NCI-H187 treated with DMSO at 0.1 percent for 48 hours (cell line): ENCODE measurements around the gene ZNF766.
"Not testable (repeated sequence)": the region's sequence is repeated elsewhere in the genome, so short reads cannot be mapped to it uniquely, and the experiment has no call there.

Experiments used
- DNase-seq: peaks from one replicate; lab custom pipeline; 2025; lab: John Stamatoyannopoulos, UW

ZNF766 gene

DNA sequence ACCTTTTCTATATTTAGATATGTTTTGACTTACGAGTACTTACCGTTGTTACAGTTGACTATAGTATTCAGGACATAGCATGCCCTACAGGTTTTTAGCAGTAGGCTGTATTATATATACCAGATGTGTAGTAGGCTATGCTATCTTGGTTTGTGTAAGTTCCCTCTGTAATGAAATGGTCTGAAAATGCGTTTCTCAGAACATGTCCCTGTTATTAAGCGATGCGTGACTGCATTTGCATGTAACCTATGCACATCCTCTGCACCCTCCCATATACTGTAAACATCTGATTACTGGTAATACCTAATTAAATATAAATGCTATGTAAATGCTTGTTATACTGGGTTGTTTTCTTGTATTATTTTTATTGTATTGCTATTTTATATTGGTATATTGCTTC lies 6.6 kb downstream of the ZNF766 start:
- DNase-seq: no peak

DNA sequence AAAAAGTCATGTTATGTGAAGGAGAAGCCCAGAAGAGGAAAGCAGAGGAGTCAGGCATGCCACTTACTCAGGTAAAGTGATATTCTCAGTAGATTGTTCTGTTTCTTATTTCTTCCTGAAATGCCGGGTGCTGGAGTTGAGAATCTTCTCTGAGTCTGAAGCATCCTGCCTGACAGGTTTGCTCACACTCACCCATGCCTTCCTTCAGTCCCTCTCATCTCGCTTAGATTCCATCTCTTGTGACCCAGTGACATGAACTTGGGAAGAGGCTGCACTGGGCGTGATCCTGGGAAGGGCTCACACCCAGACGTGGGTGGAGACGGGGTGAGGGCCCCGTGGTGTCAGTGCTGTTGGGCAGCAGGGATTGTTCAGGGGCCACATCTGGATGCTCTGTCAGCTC lies 8.1 kb downstream of the ZNF766 start:
- DNase-seq: no peak

DNA sequence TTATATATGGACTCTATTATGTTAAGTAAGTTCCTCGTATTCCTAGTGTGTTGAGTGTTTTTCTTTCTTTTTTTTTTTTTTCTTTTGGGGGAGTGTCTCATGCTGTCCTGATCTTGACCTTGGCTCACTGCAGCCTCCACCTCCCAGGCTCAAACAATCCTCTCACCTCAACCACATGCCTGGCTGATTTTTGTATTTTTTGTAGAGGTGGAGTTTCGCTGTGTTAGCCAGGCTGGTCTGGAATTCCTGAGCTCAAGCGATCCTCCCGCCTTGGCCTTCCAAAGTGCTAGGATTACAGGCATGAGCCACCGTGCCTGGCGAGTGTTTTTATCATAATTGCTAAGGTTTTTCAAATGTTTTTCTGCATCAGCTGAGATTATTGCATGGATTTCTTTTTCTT lies 16.9 kb downstream of the ZNF766 start:
- DNase-seq: no peak

DNA sequence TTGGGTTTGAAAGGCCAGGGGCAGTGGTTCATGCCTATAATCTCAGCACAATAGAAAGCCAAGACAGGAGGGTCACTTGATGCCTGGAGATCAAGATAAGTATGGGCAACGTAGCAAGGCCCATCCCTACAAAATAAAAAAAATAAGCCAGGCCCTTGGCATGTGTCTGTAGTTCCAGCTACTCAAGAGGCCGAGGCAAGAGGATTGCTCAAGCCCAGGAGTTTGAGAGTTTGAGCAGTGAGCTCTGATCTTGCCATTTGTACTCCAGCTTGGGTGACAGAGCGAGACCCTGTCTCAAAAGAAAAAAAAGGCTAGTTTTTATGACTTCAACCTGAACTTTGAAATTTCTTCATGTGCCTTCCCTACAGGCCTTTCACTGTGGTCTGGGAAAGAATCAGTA lies 22.4 kb downstream of the ZNF766 start:
- no peak for DNase-seq

DNA sequence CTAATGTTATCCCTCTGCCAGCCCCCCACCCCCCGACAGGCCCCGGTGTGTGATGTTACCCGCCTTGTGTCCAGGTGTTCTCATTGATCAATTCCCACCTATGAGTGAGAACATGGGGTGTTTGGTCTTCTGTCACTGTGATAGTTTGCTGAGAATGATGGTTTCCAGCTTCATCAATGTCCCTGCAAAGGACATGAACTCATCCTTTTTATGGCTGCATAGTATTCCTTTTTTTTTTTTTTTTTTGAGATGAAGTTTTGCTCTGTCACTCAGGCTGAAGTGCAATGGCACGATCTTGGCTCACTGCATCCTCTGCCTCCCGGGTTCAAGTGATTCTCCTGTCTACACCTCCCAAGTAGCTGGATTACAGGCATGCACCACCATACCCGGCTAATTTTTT lies 23.6 kb downstream of the ZNF766 start:
- DNase-seq: not testable (repeated sequence)

DNA sequence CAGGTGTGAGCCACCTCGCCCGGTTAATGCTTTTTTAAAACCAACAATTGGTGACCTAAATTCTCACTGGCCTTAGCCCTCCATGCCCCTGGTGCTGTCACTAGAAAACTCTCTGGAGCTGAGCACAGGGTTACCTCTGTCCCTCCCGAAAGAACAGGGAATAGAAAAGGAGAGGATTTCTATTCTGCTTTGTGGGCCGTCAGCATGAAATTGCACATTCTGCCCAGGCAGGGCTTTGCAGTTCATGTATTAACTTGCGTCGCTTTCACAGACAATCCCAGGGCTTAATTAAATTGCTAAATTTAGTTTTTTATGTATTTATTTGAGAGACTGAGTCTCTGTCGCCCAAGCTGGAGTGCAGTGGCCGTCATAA lies 27.0 kb downstream of the ZNF766 start:
- no peak for DNase-seq

DNA sequence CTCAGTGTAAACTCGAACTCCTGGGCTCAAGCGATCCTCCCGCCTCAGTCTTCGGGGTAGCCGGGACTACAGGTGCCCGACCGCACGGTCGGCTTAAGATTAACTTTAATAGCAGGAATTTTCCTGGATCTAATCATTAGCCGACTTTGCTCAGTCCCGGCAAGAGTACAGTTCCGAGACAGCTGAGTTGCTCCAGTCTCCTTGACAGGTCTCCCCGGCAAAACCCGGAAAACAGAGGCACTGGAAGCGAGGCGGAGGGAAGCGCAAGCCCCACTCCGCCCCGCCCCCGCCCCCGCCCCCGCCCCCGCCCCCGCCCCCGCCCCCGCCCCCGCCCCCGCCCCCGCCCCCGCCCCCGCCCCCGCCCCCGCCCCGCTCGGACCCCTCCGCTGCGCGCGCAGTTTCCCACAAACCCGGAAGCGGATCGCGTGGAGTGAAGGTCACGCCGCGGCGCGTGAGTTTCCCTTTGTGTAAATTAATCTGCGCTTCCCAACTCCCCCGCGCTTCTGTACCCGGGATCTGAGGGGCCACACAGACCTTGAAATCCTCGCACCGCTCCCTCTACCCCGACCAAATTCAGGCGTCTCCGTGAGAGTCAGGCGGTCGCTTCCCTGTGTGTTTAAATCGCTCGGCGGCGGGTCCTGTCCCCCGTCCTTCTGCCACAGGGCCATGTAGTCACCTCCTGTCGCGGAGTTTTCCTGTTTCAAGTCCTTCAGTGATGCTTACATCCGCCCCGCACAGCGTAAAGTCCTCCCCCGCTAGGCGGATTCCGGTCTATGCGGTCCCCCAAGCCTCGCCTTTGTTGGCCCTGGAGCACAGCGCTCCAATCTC lies 27.6 kb downstream of the ZNF766 start, which contains the start of gene ZNF480:
TSS of gene ZNF480 (plus strand) at position 397 of the 828 bp plus-strand sequence. CDS start 3,244 bp downstream, outside the sequence.
- DNase-seq: peak; percentile 3

DNA sequence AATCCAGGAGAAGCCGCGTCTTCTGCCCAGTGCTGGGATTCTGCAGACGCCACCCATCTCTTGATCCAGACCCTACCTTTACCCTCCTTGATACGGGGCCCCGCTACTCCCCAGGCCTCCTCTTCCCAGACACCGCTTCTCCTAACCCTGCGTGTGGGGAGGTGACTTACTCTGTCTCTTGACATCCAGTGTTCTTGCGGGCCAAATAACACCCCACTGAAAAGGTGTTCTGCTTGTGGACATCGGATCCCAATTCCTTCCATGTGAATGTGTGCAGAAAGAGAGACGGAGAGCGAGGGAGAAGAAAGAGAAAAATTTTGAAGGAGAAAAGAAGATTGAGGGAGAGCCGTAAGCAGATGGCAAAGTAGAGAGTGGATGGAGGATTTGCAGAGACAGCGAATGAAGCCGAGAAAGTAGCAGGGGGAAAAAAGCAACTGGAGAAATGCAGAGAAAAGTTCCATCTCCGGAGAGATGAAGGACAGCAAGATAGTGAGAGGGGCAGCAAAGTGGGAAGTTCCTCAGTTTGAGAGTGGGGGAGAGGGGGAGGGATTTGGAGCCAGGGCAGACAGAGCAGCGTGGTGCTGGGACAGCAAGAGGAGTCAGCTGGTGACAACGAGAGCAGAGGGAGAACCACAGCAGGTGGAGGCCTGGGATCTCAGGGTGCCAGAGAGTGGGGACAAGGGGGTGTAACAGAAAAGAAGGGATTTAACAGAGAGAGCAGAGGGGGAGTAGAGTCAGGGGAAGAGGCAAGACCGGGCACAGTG lies 28.4 kb downstream of the ZNF766 start:
- DNase-seq: no peak

DNA sequence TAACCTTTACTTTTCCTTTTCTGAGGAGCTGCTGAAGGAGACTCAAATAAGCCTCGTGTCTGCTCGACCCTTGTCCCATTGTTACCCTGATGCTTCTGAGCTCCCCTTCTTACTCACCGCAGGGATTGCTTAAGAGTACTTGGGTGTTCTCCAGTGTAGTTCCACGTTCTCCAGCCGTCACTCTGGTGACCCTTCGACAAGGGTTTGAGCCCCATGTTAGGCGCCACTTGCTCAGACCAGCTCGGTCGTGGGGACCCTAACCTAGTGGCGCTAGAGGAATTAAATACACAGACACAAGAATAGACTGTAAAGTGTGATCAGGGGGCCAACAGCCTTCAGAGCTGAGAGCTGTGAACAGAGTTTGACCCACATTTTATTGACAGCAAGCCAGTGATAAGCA lies 37.9 kb downstream of the ZNF766 start:
- no peak for DNase-seq

DNA sequence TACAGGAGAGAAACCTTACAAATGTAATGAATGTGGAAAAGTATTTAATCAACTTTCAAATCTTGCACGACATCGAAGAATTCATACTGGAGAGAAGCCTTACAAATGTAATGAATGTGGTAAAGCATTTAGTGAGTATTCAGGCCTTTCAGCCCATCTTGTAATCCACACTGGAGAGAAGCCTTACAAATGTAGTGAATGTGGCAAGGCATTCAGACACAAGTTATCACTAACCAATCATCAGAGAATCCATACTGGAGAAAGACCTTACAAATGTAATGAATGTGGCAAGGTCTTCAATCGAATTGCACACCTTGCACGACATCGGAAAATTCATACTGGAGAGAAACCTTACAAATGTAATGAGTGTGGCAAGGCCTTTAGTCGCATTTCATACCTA lies 53.0 kb downstream of the ZNF766 start:
- DNase-seq: no peak

DNA sequence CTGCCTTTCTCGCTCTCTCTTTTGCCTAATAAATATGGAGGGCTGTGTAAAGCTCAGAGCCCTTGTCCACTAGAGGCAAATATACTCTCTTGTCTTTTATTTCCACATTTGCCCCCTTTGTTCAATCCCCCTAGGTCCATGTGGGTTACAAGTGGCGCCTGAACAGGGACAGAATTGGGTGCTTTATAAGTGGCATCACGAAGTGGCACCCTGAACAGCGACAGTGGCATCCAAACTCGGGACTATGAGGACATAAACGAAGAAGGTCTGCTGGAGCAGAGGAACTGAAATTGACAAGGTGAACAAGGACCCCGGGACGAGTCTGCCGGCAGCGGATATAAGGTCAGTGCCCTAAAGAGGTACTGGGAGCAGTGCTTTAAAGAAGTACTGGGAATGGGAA lies 62.4 kb downstream of the ZNF766 start:
- DNase-seq: no peak

DNA sequence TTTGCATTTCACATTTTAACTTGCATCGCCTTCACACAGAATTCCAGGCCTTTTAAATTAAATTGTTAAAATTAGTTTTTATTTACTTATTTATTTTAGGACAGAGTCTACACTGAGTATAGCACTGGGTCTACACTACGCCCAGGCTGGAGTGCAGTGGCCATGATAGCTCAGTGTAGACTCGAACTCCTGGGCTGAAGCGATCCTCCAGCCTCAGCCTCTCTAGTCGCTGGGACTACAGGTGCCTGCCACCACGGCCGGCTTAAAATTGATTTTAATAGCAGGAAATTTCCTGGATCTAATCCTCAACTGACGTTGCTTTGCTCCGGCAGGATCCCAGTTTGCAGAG lies 66.4 kb downstream of the ZNF766 start:
- DNase-seq: no peak

DNA sequence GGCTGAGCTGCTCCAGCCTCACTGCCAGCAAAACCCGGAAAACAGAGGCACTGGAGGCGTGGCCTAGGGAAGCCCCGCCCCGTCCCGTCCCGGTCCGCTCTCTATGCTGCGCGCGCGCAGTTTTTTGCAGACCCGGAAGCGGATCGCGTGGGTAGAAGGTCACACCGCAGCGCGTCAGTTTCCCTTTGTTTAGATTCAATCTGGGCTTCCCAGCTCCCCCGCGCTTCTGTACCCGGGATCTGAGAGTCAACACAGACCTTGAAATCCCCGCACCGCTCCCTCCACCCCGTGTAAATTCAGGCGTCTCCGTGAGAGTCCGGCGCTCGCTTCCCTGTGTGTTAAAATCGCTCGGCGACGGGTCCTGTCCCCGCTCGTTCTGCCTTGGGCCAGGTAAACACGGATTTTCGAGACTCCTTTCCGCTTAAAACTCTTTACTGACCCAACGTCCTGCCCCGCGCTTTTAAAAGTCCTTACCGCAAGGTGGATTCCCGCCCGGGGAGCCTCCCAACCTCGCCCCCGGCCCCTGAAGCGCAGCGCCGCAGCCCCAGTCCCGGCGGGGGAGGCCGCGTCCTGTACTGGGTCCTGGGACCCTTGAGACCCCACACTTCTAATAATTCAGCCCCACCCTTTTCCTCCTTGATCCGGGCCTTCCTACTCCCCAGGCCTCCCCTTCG lies 66.9 kb downstream of the ZNF766 start, which contains the start of gene ZNF610:
TSS of gene ZNF610 (plus strand) at position 127 of the 674 bp plus-strand sequence. CDS start 12,930 bp downstream, outside the sequence.
- DNase-seq: peak; percentile 9

DNA sequence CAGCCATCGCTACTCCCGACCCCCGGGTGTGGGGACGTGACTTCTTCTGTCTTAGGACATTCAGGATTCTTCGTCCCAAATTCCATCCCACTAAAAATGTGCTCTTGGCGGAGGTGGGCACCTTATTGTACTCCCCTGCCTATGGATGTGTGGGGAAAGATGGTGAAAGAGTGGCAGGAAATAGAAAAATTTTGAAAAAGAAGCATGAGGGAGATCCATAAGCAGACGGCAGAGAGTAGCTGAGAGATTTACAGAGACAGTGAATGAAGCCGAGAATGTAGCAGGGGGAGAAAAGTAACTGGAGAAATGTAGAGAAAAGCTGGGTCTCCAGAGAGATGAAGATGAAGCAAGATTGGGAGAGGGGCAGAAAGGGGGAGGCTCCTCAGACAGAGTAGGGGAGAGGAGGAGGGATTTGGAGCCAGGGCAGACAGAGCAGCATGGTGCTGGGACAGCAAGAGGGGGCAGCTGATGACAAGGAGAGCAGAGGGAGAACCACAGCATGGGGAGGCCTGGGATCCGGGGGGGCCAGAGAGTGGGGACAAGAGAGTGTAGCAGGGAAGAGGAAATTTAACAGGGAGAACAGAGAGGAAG lies 67.5 kb downstream of the ZNF766 start:
- no peak for DNase-seq

DNA sequence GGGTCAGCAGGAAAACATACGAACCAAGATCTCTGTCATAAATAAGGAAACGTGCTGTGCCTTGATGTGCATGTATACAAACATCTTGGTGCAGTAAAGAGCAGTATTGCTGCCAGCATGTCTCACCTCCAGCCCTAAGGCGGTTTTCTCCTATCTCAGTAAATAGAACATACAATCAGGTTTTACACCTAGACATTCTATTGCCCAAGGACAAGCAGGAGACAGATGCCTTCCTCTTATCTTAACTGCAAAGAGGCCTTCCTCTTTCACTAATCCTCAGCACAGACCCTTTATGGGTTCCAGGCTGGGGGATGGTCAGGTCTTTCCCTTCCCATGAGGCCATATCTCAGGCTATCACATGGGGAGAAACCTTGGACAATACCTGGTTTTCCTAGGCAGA lies 69.6 kb downstream of the ZNF766 start:
- DNase-seq: not testable (repeated sequence)

DNA sequence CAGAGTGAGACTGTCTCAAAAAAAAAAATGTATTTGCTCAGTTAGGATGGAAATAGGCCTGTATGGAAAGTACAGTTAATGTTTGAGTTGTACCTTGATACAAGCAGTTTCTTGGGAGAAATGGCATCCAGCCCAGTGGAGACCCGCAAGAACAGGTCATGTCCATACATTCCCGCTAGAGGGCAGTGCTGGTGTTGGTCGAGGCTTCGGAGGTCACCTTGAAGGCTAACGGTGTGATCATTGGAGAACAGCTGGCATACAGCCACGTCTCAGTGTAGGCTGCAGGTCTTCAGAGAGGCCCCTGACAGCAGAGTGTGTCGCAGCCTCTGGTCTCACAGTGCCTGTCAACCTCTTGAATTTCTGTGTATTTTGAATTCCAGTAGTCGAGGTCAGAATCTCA lies 74.2 kb downstream of the ZNF766 start:
- peak; percentile 70 for DNase-seq

DNA sequence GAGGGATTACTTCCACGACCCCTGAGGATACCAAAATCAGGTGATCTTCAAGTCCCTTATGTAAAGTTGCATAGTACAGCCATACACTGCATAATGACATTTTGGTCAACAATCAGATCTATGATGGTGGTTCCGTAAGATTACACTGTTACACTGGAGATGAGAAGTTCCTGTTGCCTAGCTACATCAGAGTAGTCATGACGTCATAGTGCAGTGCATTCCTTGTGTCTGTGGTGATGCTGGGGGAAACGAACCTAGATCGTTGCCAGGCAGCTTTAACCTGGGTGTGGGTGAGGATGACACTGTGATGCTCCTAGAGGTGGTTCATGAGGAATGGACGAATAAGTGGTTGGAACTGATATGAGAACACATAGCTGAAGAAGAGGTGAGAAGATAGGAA lies 75.8 kb downstream of the ZNF766 start:
- no peak for DNase-seq
